Left ventricle myocardium inferior (tissue), 1 donor: ENCODE results near the gene ARHGEF10L. TPM values are rescaled to one million over a fixed set of nuclear protein-coding genes. Genes with fewer than 3 reads are reported as not detected.

ENCODE experiments used
- DNase-seq: peaks from one replicate; pipeline ENCODE4 v3.0.0-alpha.2; 2020
- H3K27ac ChIP-seq: fragments of 200-600 bp; replicated peaks from 2 replicates; pipeline ENCODE4 v1.8.0; 2021
- H3K27me3 ChIP-seq: fragments of 200-600 bp; 2 replicates; pipeline ENCODE4 v1.8.0; 2021; ENCODE audit warnings: low read depth
- H3K36me3 ChIP-seq: fragments of 200-600 bp; 2 replicates; pipeline ENCODE4 v1.8.0; 2021
- H3K4me1 ChIP-seq: fragments of 200-600 bp; 2 replicates; pipeline ENCODE4 v1.8.0; 2021
- H3K4me3 ChIP-seq: fragments of 200-600 bp; 2 replicates; pipeline ENCODE4 v1.8.0; 2021; ENCODE audit warnings: mild to moderate bottlenecking, moderate library complexity
- H3K9me3 ChIP-seq: fragments of 200-600 bp; replicated peaks from 2 replicates; pipeline ENCODE4 v1.8.0; 2021
- intact Hi-C: fragments of 100-400 bp; cut with micrococcal nuclease; formaldehyde crosslinking; loops from one replicate; pipeline ENCODE4 v1.11.0; 2022
- total RNA-seq: library from RNA; stranded (reverse); fragmentation: NEBNext Ultra II Directional; extraction: Animal tissue kit (Norgen Biotek cat#: 25700); gene quantifications from one replicate; pipeline ENCODE4 v1.2.1, GENCODE V29; 2021
- TF ChIP-seq, protein P1 (sequence below): fragments of 200-600 bp; IDR thresholded peaks from 2 replicates; pipeline ENCODE4 v1.8.0; 2021; ENCODE audit warnings: antibody characterized with exemption, mild to moderate bottlenecking, borderline replicate concordance
- donor health status: DM: no; HTN: yes; CAD: no; lungs with severe emphysema.

ARHGEF10L gene
- total RNA-seq, 1 donor from 2014 or later, result 59.1 TPM

GRCh38 chr1:17520041-17520440 is 19.5 kb upstream of the ARHGEF10L start:
- Histone ChIP-seq H3K27me3 (peaks cover 8% of the 10 kb centered on the region), H3K27ac (no peak overlapping the region), H3K4me3 (no peak overlapping the region), H3K36me3 (no peaks in the 10 kb centered on the region), H3K9me3 (no peaks in the 10 kb centered on the region), H3K4me1 (no peaks in the 10 kb centered on the region)
- intact Hi-C loops, result no loop called here
- no peak for DNase-seq
- TF ChIP-seq, protein P1, sequence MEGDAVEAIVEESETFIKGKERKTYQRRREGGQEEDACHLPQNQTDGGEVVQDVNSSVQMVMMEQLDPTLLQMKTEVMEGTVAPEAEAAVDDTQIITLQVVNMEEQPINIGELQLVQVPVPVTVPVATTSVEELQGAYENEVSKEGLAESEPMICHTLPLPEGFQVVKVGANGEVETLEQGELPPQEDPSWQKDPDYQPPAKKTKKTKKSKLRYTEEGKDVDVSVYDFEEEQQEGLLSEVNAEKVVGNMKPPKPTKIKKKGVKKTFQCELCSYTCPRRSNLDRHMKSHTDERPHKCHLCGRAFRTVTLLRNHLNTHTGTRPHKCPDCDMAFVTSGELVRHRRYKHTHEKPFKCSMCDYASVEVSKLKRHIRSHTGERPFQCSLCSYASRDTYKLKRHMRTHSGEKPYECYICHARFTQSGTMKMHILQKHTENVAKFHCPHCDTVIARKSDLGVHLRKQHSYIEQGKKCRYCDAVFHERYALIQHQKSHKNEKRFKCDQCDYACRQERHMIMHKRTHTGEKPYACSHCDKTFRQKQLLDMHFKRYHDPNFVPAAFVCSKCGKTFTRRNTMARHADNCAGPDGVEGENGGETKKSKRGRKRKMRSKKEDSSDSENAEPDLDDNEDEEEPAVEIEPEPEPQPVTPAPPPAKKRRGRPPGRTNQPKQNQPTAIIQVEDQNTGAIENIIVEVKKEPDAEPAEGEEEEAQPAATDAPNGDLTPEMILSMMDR, result no peak

- Histone ChIP-seq H3K36me3 (no peaks in the 10 kb centered on the region), H3K9me3 (no peaks in the 10 kb centered on the region), H3K4me3 (no peak overlapping the region), H3K27ac (no peak overlapping the region), H3K27me3 (peaks cover 8% of the 10 kb centered on the region), H3K4me1 (no peaks in the 10 kb centered on the region)
- intact Hi-C loops, result no loop called here
- no peak for DNase-seq
- TF ChIP-seq, protein P1, result no peak
These were observed 18.8 kb upstream of the ARHGEF10L start for GRCh38 chr1:17520473-17521319.

DNA sequence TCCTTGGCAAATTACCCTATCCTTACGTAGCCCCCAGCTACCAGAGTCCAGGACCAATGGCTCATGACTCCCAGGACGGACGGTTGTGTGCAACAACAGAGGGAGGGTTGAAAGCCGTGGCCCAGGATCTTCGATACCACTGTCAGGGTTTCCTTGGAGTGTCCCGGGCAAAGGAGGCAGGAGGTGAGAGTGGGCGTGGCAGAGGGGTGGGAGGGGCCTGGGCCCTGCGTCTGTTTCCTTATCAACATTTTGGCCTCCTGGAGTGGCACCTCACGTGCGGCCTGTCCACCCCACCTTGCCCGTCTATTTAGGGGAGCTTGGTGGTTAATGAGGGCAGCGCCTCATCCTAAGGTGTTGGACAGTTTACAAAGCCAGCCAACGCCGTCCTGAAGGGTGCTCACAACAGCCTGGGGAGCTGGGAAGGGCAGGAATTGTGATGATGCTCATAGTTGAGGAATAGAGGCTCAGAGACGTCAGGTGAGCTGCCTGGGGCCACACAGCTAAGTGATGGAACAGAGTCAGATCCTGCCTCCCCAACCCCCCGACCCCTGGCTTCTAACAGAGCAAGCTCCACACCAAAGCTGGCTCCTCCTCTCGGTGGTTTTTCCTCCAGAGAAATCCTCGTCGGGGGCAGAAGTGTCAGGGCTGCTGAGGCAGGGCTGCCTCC is 17.4 kb upstream of the ARHGEF10L start:
- TF ChIP-seq, protein P1, result no peak
- intact Hi-C loops, result no loop called here
- no peak for DNase-seq
- Histone ChIP-seq H3K4me3 (no peak overlapping the region), H3K27ac (no peak overlapping the region), H3K27me3 (peaks cover 8% of the 10 kb centered on the region), H3K9me3 (no peaks in the 10 kb centered on the region), H3K4me1 (peaks cover 2% of the 10 kb centered on the region), H3K36me3 (no peaks in the 10 kb centered on the region)

GRCh38 chr1:17523321-17524041 is 16.0 kb upstream of the ARHGEF10L start:
- no peak overlapping the region for H3K27ac ChIP-seq
- peaks cover 8% of the 10 kb centered on the region for H3K27me3 ChIP-seq
- no peaks in the 10 kb centered on the region for H3K9me3 ChIP-seq
- intact Hi-C loops, result no loop called here
- H3K4me3 ChIP-seq, result no peak overlapping the region
- H3K4me1 ChIP-seq, result peaks cover 7% of the 10 kb centered on the region
- TF ChIP-seq, protein P1, result no peak
- DNase-seq, result no peak
- H3K36me3 ChIP-seq, result no peaks in the 10 kb centered on the region

GRCh38 chr1:17524645-17525044 is 14.9 kb upstream of the ARHGEF10L start:
- Histone ChIP-seq H3K27me3 (peaks cover 8% of the 10 kb centered on the region), H3K36me3 (no peaks in the 10 kb centered on the region), H3K4me3 (no peak overlapping the region), H3K27ac (no peak overlapping the region), H3K9me3 (no peaks in the 10 kb centered on the region), H3K4me1 (peaks cover 7% of the 10 kb centered on the region)
- TF ChIP-seq, protein P1, result no peak
- intact Hi-C loops, result no loop called here
- no peak for DNase-seq
